Karpas-422 (cell line): Measurements from ENCODE around the gene WWTR1. TPM values are rescaled to one million over a fixed set of nuclear protein-coding genes. Genes with fewer than 3 reads are reported as not detected.
A peak's percentile ranks its signal among the peaks of the same experiment; 100 is the strongest.

ENCODE experiments used
- DNase-seq: peaks from one replicate; pipeline ENCODE4 v3.0.0-alpha.2; 2015
- H2AFZ ChIP-seq: fragments of 200-600 bp; sonication (generic); 2 replicates; pipeline ENCODE4 v1.6.1; 2014; ENCODE audit warnings: antibody characterized with exemption, low read length, mixed read lengths
- H3K27ac ChIP-seq: fragments of 200-600 bp; sonication (generic); 2 replicates; pipeline ENCODE4 v1.5.1; 2014; ENCODE audit warnings: mild to moderate bottlenecking, low read length, moderate library complexity
- H3K27me3 ChIP-seq: fragments of 200-600 bp; sonication (generic); 2 replicates; pipeline ENCODE4 v1.6.1; 2014; ENCODE audit warnings: low read length, mixed read lengths
- H3K36me3 ChIP-seq: fragments of 200-600 bp; sonication (generic); 2 replicates; pipeline ENCODE4 v1.6.1; 2014; ENCODE audit warnings: low read length, mixed read lengths; ENCODE audit not compliant: insufficient read depth
- H3K4me1 ChIP-seq: fragments of 200-600 bp; sonication (generic); 2 replicates; pipeline ENCODE4 v1.6.1; 2014; ENCODE audit warnings: mild to moderate bottlenecking, low read length, mixed read lengths
- H3K4me2 ChIP-seq: fragments of 200-600 bp; sonication (generic); 2 replicates; pipeline ENCODE4 v1.6.1; 2014; ENCODE audit warnings: low read length, low read depth, mild to moderate bottlenecking; ENCODE audit not compliant: poor library complexity, severe bottlenecking
- H3K4me3 ChIP-seq: fragments of 200-600 bp; sonication (generic); 2 replicates; pipeline ENCODE4 v1.5.1; 2014; ENCODE audit warnings: mild to moderate bottlenecking, antibody characterized with exemption, low read length, mixed read lengths
- H3K79me2 ChIP-seq: fragments of 200-600 bp; sonication (generic); 2 replicates; pipeline ENCODE4 v1.6.1; 2014; ENCODE audit warnings: mild to moderate bottlenecking, low read length, mixed read lengths
- H3K9ac ChIP-seq: fragments of 200-600 bp; sonication (generic); 2 replicates; pipeline ENCODE4 v1.6.0; 2014; ENCODE audit warnings: low read length
- H3K9me2 ChIP-seq: fragments of 200-600 bp; sonication (generic), shearing (Covaris generic); replicated peaks from 2 replicates; pipeline ENCODE4 v1.6.0; 2014; ENCODE audit warnings: mild to moderate bottlenecking, low read length, moderate library complexity; ENCODE audit not compliant: insufficient read depth
- H3K9me3 ChIP-seq: fragments of 300-700, 200-600 bp; sonication (generic); 2 replicates; pipeline ENCODE4 v1.6.1; 2014; ENCODE audit warnings: low read length, mixed read lengths
- H4K20me1 ChIP-seq: fragments of 200-600 bp; sonication (generic); 2 replicates; pipeline ENCODE4 v1.6.1; 2014; ENCODE audit warnings: mild to moderate bottlenecking, antibody characterized with exemption, low read length, low read depth; ENCODE audit not compliant: insufficient read depth
- total RNA-seq: library from RNA; depleted of rRNA; stranded (reverse); fragments of >200 nt; shearing (Covaris generic); gene quantifications from 2 replicates; pipeline ENCODE4 v1.2.3, GENCODE V29; 2014; ENCODE audit warnings: low replicate concordance

The WWTR1 gene
- total RNA-seq, 1 experiment from 2014 or later: 0.11 TPM

GRCh38 chr3:149688122-149688757 lies 30.4 kb upstream of the WWTR1 start:
- H3K27me3 ChIP-seq: no peaks in the 10 kb centered on the region
- H3K9me3 ChIP-seq: no peaks in the 10 kb centered on the region
- H2AFZ ChIP-seq: no peak overlapping the region
- no peak for DNase-seq
- H3K4me3 ChIP-seq: no peak overlapping the region
- H3K4me2 ChIP-seq: no peak overlapping the region
- no peaks in the 10 kb centered on the region for H3K4me1 ChIP-seq
- no peaks in the 10 kb centered on the region for H3K36me3 ChIP-seq
- no peak overlapping the region for H3K9ac ChIP-seq
- no peaks in the 10 kb centered on the region for H3K79me2 ChIP-seq
- no peaks in the 10 kb centered on the region for H3K9me2 ChIP-seq
- H3K27ac ChIP-seq: no peak overlapping the region
- H4K20me1 ChIP-seq: no peaks in the 10 kb centered on the region

GRCh38 chr3:149686996-149687395 lies 29.2 kb upstream of the WWTR1 start:
- no peaks in the 10 kb centered on the region for H3K4me1 ChIP-seq
- H3K9me3 ChIP-seq: no peaks in the 10 kb centered on the region
- H3K36me3 ChIP-seq: no peaks in the 10 kb centered on the region
- H3K27ac ChIP-seq: no peak overlapping the region
- DNase-seq: no peak
- H3K27me3 ChIP-seq: no peaks in the 10 kb centered on the region
- no peaks in the 10 kb centered on the region for H3K79me2 ChIP-seq
- no peaks in the 10 kb centered on the region for H3K9me2 ChIP-seq
- H4K20me1 ChIP-seq: no peaks in the 10 kb centered on the region
- no peak overlapping the region for H3K4me2 ChIP-seq
- H2AFZ ChIP-seq: no peak overlapping the region
- H3K9ac ChIP-seq: no peak overlapping the region
- H3K4me3 ChIP-seq: no peak overlapping the region

- no peak overlapping the region for H3K9ac ChIP-seq
- H2AFZ ChIP-seq: no peak overlapping the region
- H3K36me3 ChIP-seq: no peaks in the 10 kb centered on the region
- H4K20me1 ChIP-seq: no peaks in the 10 kb centered on the region
- no peaks in the 10 kb centered on the region for H3K79me2 ChIP-seq
- DNase-seq: no peak
- no peaks in the 10 kb centered on the region for H3K4me1 ChIP-seq
- H3K9me3 ChIP-seq: no peaks in the 10 kb centered on the region
- H3K9me2 ChIP-seq: no peaks in the 10 kb centered on the region
- H3K27ac ChIP-seq: no peak overlapping the region
- 0 out of 2 replicates have a peak, but pooled peaks cover 2% of the 10 kb centered on the region for H3K27me3 ChIP-seq
- H3K4me2 ChIP-seq: no peak overlapping the region
- H3K4me3 ChIP-seq: no peak overlapping the region
Measured at GRCh38 chr3:149678351-149678950, 20.6 kb upstream of the WWTR1 start.

- Histone ChIP-seq H3K27ac (no peak overlapping the region), H3K4me2 (no peak overlapping the region)
- no peak for DNase-seq
Measured at GRCh38 chr3:149673393-149673792, 15.6 kb upstream of the WWTR1 start.

GRCh38 chr3:149670742-149671492 lies 13.1 kb upstream of the WWTR1 start:
- H3K4me2 ChIP-seq: no peak overlapping the region
- H4K20me1 ChIP-seq: no peaks in the 10 kb centered on the region
- H3K9me2 ChIP-seq: no peaks in the 10 kb centered on the region
- H3K4me3 ChIP-seq: no peak overlapping the region
- H2AFZ ChIP-seq: 0 out of 2 replicates have a peak overlapping the region, but pooled peaks have one; percentile 27
- H3K27ac ChIP-seq: no peak overlapping the region
- no peak overlapping the region for H3K9ac ChIP-seq
- no peaks in the 10 kb centered on the region for H3K9me3 ChIP-seq
- no peaks in the 10 kb centered on the region for H3K36me3 ChIP-seq
- DNase-seq: no peak
- H3K27me3 ChIP-seq: 0 out of 2 replicates have a peak, but pooled peaks cover 2% of the 10 kb centered on the region
- H3K79me2 ChIP-seq: no peaks in the 10 kb centered on the region
- peaks cover 7% of the 10 kb centered on the region for H3K4me1 ChIP-seq

More at GRCh38 chr3:149673393-149673792, 15.6 kb upstream of the WWTR1 start:
- 0 out of 2 replicates have a peak, but pooled peaks cover 2% of the 10 kb centered on the region for H3K27me3 ChIP-seq
- H4K20me1 ChIP-seq: no peaks in the 10 kb centered on the region
- no peak overlapping the region for H3K4me3 ChIP-seq
- no peaks in the 10 kb centered on the region for H3K9me2 ChIP-seq
- H2AFZ ChIP-seq: no peak overlapping the region
- H3K4me1 ChIP-seq: peaks cover 7% of the 10 kb centered on the region
- no peaks in the 10 kb centered on the region for H3K36me3 ChIP-seq
- no peaks in the 10 kb centered on the region for H3K79me2 ChIP-seq
- no peak overlapping the region for H3K9ac ChIP-seq
- no peaks in the 10 kb centered on the region for H3K9me3 ChIP-seq

GRCh38 chr3:149667576-149667975 lies 9.8 kb upstream of the WWTR1 start:
- no peaks in the 10 kb centered on the region for H3K9me2 ChIP-seq
- H3K9me3 ChIP-seq: no peaks in the 10 kb centered on the region
- no peak overlapping the region for H3K9ac ChIP-seq
- H4K20me1 ChIP-seq: no peaks in the 10 kb centered on the region
- H3K36me3 ChIP-seq: no peaks in the 10 kb centered on the region
- H3K4me3 ChIP-seq: no peak overlapping the region
- no peak overlapping the region for H3K27ac ChIP-seq
- no peaks in the 10 kb centered on the region for H3K79me2 ChIP-seq
- no peak overlapping the region for H2AFZ ChIP-seq
- H3K4me1 ChIP-seq: peaks cover 7% of the 10 kb centered on the region
- no peak for DNase-seq
- no peaks in the 10 kb centered on the region for H3K27me3 ChIP-seq
- no peak overlapping the region for H3K4me2 ChIP-seq

GRCh38 chr3:149663966-149664365 lies 6.1 kb upstream of the WWTR1 start:
- Histone ChIP-seq H3K4me2 (no peak overlapping the region), H3K79me2 (no peaks in the 10 kb centered on the region), H3K9me2 (no peaks in the 10 kb centered on the region), H4K20me1 (no peaks in the 10 kb centered on the region), H2AFZ (no peak overlapping the region), H3K27ac (no peak overlapping the region), H3K9ac (no peak overlapping the region), H3K4me1 (no peaks in the 10 kb centered on the region), H3K27me3 (no peaks in the 10 kb centered on the region), H3K36me3 (no peaks in the 10 kb centered on the region), H3K4me3 (no peak overlapping the region), H3K9me3 (no peaks in the 10 kb centered on the region)
- DNase-seq: no peak

- no peaks in the 10 kb centered on the region for H4K20me1 ChIP-seq
- H3K4me3 ChIP-seq: no peak overlapping the region
- no peaks in the 10 kb centered on the region for H3K9me3 ChIP-seq
- H3K9me2 ChIP-seq: no peaks in the 10 kb centered on the region
- H3K27ac ChIP-seq: no peak overlapping the region
- H3K9ac ChIP-seq: no peak overlapping the region
- no peaks in the 10 kb centered on the region for H3K4me1 ChIP-seq
- H3K4me2 ChIP-seq: no peak overlapping the region
- no peaks in the 10 kb centered on the region for H3K79me2 ChIP-seq
- H3K27me3 ChIP-seq: no peaks in the 10 kb centered on the region
- H3K36me3 ChIP-seq: no peaks in the 10 kb centered on the region
- no peak for DNase-seq
- H2AFZ ChIP-seq: no peak overlapping the region
Measured at GRCh38 chr3:149662240-149662887, 4.5 kb upstream of the WWTR1 start.
